HepG2 (cell line): Measurements from ENCODE around the gene STX5. TPM values are rescaled to one million over a fixed set of nuclear protein-coding genes. Genes with fewer than 3 reads are reported as not detected.

ENCODE experiments used
- AHDC1 ChIP-seq: sonication (generic); formaldehyde crosslinking; IDR thresholded peaks from 2 replicates; pipeline ENCODE4 v1.5.1; 2020; ENCODE audit warnings: mild to moderate bottlenecking, missing genetic modification reagents, borderline replicate concordance
- ISL2 ChIP-seq: sonication (generic); formaldehyde crosslinking; IDR thresholded peaks from 2 replicates; pipeline ENCODE4 v1.5.0; 2020; ENCODE audit warnings: missing genetic modification reagents
- MAX ChIP-seq: IDR thresholded peaks from 2 replicates; pipeline ENCODE4 v1.6.1; 2012; ENCODE audit warnings: inconsistent platforms
- NR1H2 ChIP-seq: sonication (generic); formaldehyde crosslinking; IDR thresholded peaks from 2 replicates; pipeline ENCODE4 v1.8.1; 2022; ENCODE audit warnings: low read depth, missing genetic modification reagents, borderline replicate concordance
- PITX1 ChIP-seq: sonication (generic); formaldehyde crosslinking; IDR thresholded peaks from 2 replicates; pipeline ENCODE4 v1.5.1; 2020; ENCODE audit warnings: mild to moderate bottlenecking, missing genetic modification reagents
- ZBED4 ChIP-seq: sonication (generic); formaldehyde crosslinking; IDR thresholded peaks from 2 replicates; pipeline ENCODE4 v1.4.0; 2020; ENCODE audit warnings: missing genetic modification reagents, borderline replicate concordance
- ZNF546 ChIP-seq: sonication (generic); formaldehyde crosslinking; conservative IDR thresholded peaks from 2 replicates; pipeline ENCODE4 v1.8.1; 2023; ENCODE audit warnings: mild to moderate bottlenecking, missing genetic modification reagents
- ZNF766 ChIP-seq: sonication (generic); formaldehyde crosslinking; IDR thresholded peaks from 2 replicates; pipeline ENCODE4 v1.5.0; 2020; ENCODE audit warnings: missing genetic modification reagents, borderline replicate concordance
- polyA plus RNA-seq, 8 experiments: library from polyadenylated mRNA; depleted of rRNA in 3 of 8; stranded (reverse) in 7 of 8; unstranded in 1 of 8; fragments of >200 nt; fragmentation: Illumina TruSeq in 4 of 8; extraction: Trizol in 4 of 8; gene quantifications; 2 replicates each; pipeline versions ENCODE4 v1.2.1 to v1.2.3, GENCODE V29; 2011 to 2016; ENCODE audit warnings: low read depth in 4 of 8, missing spikeins in 1 of 8, mixed read lengths in 1 of 8; ENCODE audit not compliant: insufficient read depth in 1 of 8
- total RNA-seq, 5 experiments: library from RNA; depleted of rRNA; stranded (reverse); fragments of >200 nt; fragmentation: Illumina TruSeq; extraction: Trizol; gene quantifications; 2 replicates each; pipeline ENCODE4 v1.2.3, GENCODE V29; 2016; ENCODE audit warnings: low read depth in 1 of 5
- TF ChIP-seq, protein P1 (sequence below): sonication (generic); formaldehyde crosslinking; IDR thresholded peaks from 2 replicates; pipeline ENCODE4 v1.9.0; 2022; ENCODE audit warnings: low read depth, missing genetic modification reagents
- TF ChIP-seq, protein P2 (sequence below): sonication (generic); formaldehyde crosslinking; conservative IDR thresholded peaks from 2 replicates; pipeline ENCODE4 v1.8.0; 2022; ENCODE audit warnings: missing genetic modification reagents

STX5 gene
- total and polyA plus RNA-seq, 2 of the 13 experiments (the other 11 are each of a cell fraction or from before 2014, with no cell fraction given), result 26.9 to 30.0 TPM

GRCh38 chr11:62771144-62772021 is 60.5 kb downstream of the STX5 start, which contains the start of gene TAF6L (continued):
- no peak; the same call in 1 of the 2 replicates for TF ChIP-seq ZBED4 (CRISPR knock-in tag)
- TF ChIP-seq ISL2 (CRISPR knock-in tag), result 0 out of 2 replicates have a peak, but pooled peaks have one; percentile 26
- peak; percentile 68 for TF ChIP-seq MAX
- TF ChIP-seq PITX1, result peak; percentile 63; the same call in 1 of the 2 replicates
- TF ChIP-seq NR1H2, result no peak
- TF ChIP-seq ZNF546 (CRISPR knock-in tag), result 0 out of 2 replicates have a peak, but pooled peaks have one; percentile 72
- TF ChIP-seq, protein P1, sequence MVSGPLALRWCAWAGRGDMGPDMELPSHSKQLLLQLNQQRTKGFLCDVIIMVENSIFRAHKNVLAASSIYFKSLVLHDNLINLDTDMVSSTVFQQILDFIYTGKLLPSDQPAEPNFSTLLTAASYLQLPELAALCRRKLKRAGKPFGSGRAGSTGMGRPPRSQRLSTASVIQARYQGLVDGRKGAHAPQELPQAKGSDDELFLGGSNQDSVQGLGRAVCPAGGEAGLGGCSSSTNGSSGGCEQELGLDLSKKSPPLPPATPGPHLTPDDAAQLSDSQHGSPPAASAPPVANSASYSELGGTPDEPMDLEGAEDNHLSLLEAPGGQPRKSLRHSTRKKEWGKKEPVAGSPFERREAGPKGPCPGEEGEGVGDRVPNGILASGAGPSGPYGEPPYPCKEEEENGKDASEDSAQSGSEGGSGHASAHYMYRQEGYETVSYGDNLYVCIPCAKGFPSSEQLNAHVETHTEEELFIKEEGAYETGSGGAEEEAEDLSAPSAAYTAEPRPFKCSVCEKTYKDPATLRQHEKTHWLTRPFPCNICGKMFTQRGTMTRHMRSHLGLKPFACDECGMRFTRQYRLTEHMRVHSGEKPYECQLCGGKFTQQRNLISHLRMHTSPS, result no peak
- TF ChIP-seq, protein P2, sequence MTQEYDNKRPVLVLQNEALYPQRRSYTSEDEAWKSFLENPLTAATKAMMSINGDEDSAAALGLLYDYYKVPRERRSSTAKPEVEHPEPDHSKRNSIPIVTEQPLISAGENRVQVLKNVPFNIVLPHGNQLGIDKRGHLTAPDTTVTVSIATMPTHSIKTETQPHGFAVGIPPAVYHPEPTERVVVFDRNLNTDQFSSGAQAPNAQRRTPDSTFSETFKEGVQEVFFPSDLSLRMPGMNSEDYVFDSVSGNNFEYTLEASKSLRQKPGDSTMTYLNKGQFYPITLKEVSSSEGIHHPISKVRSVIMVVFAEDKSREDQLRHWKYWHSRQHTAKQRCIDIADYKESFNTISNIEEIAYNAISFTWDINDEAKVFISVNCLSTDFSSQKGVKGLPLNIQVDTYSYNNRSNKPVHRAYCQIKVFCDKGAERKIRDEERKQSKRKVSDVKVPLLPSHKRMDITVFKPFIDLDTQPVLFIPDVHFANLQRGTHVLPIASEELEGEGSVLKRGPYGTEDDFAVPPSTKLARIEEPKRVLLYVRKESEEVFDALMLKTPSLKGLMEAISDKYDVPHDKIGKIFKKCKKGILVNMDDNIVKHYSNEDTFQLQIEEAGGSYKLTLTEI (CRISPR knock-in tag), result no peak
- TF ChIP-seq ZNF766 (CRISPR knock-in tag), result no peak
- no peak for TF ChIP-seq AHDC1 (CRISPR knock-in tag)
